Right hindlimb (tissue), 1 donor: ENCODE data around the gene VDAC1.
"Not testable (repeated sequence)": the region's sequence is repeated elsewhere in the genome, so short reads cannot be mapped to it uniquely, and the experiment has no call there.

ENCODE experiments used
- DNase-seq: peaks from one replicate; pipeline ENCODE4 v3.0.0-alpha.2; 2018

The VDAC1 gene

DNA sequence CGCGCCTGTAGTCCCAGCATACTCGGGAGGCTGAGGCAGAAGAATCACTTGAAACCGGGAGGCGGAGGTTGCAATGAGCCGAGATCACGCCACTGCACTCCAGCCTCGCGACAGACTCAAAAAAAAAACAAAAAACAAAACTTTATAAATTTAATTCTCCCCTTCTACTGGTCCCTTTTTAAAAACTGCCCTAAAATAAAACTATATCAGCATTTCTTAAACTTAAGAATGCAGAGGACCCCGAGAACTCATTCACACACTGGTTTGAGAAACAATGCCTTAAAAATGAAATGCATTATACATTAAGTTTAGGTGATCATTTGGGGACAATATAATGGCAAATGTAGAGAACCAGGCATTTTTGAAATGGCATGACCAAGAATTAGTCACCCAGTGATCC lies 38.7 kb downstream of the VDAC1 start:
- no peak for DNase-seq

DNA sequence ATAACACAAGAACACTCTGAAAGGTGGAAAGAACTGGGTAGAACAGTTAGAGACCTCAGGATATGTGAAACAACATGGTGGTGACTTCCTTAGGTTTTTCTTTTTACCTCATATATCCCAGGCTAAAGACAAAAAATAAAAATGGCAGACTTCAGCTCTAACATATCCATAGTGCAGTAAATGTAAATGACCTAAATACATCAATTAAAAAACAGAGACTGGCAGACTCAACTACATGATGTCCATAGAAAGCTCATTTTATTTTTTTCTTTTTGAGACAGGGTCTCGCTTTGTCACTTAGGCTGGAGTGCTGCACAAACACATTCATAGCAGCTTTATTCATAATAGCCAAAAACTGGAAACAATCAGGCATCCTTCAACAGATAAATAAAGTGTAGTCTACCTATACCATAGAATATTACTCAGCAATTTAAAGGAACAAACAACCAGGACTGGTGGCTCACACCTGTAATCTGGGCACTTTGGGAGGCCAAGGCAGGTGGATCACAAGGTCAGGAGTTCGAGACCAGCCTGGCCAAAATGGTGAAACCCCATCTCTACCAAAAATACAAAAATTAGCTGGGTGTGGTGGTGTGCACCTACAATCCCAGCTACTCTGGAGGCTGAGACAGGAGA lies 41.2 kb downstream of the VDAC1 start:
- DNase-seq: no peak

DNA sequence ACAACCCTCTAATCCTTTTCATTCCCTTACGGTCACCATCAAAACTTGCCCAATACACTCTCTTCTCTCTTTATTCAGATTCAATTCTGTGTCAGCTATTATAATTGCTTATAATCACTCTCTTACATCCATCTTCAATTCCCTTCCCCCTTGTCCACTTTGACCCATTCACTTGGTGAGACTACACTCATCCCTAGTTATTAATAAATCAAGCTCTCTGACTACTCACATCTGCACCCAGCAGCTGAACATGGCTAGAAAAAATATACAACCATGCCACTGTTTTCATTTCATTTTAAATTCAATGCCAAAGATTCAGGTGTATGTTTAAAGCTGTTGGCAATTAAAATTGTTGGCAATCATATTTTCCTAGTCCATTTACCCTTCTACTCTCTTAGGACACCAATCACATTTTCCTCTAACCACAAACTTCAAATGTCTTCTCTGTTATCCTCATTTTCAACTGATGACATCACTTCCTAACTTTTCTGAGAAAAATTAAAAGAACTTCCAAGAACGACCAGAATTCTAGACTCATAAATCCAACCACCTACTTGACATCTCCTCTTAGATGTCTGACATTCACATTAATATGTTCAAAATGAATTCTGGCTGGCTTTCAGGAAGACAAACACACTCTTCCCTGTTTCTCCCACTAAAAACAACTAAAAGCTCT lies 41.8 kb downstream of the VDAC1 start:
- DNase-seq: no peak

DNA sequence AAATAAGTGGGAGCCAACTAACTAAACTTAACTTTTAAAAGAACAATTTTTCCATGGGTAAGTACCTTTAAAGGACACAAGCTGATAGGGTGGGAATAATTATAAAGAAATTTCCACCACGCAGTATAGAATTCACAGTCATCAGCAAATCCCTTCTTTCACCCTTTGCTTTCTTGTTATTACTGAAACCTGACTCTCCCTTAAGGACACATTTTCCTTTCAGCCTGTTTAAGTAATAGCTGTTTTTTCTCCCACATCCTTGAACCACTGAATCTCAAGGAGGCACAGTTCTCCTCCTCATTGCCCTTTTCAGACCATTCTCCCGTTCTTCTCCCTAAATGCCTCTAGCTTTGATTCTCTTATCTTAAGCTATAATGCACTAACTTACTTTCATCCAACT lies 42.6 kb downstream of the VDAC1 start:
- DNase-seq: no peak

DNA sequence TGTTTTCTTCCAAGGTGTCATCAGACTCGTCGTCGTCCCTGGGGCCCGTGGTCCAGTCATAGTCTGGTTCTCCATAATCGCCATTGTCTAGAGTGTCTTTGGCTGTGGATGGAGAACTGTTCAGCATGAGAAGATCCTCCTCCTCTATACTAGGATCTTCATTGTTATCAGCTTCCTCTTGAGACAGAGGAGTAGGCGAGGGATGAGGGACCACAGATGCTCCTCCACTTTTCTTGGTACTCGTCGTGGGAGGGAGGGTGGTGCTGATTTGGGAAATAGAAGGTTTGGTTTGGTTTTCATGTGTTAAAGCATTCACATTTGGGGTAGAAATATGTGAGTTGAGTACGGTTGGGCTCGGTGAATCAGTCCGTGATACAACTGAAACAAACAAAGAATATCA lies 45.1 kb downstream of the VDAC1 start:
- no peak for DNase-seq

DNA sequence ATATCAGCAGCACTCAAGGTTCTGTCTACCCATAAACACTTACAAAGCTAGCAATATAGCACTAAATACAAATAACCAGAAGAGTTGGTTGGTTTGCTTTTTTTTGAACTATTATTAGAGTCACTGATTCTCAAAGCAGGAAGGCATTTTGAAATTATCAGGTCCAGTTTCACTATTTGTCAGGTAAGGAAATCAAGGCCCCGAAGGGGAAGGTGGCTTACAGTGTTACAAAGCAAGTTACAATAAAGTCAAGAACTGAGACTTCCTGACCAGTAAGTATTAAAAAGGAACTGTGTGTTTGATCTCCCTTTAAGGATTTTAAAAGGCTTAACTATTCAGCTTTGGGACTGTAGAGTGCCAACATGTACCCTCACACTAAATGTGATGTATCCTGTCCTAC lies 47.2 kb downstream of the VDAC1 start:
- no peak for DNase-seq

DNA sequence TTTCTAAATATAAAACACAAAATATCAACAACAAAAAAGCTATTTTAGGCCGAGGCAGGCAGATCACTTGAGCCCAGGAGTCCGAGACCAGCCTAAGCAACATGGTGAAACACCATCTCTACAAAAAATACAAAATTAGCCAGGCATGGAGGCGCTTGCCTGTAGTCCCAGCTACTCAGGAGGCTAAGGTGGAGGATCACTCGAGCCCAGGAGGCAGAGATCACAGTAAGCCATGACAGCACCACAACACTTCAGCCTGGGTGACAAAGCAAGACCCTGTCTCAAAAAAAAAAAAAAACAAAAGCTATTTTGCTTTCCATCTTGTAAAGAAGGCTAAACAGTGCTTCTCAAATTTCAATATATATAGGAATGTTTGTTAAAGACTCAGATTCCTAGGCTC lies 47.7 kb downstream of the VDAC1 start:
- DNase-seq: no peak

DNA sequence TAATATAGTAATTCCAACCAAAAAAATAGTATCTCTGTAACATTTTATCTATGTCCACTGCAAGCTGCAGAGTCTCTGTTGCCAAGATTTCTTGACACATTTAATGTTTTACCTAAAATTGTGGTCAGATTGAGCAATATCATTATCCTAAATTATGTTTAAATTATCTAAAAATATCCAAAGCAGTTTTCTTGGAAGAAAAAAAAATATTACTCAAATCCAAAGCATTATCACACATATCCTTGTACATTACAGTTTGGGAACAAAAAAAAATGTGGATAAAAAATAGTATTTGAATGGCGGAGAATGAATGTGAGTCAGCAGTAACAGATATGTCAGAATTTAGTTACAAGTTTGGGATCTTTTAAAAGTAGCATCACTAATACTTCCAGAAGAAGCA lies 48.6 kb downstream of the VDAC1 start:
- DNase-seq: not testable (repeated sequence)

DNA sequence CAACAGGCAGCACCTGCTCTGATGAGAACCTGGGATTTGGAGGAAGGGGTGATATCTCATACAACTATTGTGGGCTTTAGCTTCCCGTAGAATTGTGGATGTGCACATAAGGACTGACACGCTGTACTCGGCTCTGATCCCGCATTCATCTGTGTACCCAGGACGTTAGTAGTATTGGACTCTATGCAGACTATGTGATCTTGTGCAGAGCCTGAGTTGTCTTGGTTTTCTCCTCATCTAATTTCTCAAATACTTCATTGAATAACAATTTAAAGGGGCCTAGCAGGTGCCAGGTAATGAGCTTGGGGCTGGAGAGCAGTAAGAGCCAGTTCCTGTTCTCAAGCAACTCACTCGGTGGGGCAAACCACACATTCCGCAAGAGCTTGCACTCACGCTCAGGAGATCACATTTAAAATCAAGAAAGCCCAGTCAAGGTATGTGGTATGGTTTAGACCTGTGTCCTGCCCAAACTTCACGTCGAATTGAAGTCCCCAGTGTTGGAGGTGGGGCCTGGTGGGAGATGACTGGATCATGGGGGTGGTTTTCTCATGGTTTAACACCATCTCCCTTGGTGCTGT lies 51.1 kb downstream of the VDAC1 start:
- no peak for DNase-seq

DNA sequence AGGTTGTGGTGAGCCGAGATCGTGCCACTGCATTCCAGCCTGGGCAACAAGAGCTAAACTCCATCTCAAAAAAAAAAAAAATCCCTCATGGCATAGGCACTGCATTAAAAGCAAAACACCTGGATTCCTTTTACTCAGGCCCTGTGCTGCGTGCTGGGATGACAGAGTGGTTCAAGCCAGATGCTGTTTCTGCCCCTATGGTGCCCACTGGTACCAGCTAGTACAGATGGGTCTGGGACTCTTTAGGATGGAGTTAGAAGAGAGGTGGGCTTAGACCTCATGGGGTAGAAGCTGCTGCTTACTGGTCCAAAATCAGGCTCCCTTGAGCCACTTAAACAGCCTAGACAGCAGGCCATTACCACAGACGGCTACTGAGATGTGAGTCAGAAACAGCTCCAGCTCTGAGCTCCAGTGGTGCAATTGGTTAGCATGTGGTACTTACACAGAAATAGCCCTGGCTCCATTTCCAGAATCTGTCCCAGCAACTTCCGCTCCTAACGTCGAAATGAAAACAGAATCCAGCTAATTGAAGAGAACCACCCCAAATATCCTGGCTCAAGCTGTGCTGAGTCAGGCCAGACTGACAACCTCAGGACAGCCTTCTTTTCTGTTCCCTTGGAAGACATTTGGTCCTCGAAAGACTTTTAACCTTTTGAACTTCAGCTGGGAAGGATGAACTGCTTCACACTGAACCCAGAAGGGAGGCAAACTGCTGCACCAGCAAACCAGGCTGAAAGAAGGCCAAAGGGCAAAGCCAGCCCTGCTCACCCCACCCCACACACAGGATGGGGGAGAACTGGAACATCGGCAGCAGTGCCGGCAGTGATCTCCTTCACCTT lies 51.8 kb downstream of the VDAC1 start:
- DNase-seq: peak; percentile 57

DNA sequence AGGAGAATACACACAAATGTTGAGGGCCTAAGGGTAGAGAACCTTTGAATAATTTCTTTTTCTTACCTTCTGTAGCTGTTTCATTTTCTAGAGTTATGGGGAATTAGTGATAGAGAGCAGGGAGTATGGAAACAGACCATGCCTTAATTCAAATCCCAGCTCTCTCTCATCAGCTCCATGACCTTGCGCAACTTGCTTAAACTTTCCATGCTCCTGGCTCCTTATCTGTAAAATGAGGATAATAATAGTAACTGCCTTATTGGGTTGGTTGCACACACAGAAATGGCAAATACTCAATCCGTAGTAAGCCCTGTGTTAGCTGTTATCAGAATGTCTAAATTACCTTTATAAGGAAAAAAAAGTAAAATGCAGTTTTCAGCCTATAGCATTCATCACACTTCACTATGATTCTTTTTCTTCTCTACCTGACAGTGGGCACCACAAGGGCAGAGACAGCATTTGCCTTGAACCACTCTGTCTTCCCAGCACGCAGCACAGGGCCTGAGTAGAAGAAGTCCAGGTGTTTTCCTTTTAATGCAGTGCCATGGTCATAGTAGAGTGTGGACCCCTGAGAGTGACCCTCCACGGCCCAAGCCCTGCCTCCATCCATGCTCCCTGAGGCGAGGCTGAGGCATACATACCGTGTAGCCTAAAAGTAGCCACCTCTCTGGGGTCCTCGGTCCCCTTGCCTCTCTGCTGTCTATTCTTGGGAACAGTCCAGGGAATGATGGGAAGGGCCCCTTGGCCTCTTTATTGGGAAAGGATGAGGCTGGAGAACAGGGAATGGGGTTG lies 53.8 kb downstream of the VDAC1 start:
- no peak for DNase-seq

DNA sequence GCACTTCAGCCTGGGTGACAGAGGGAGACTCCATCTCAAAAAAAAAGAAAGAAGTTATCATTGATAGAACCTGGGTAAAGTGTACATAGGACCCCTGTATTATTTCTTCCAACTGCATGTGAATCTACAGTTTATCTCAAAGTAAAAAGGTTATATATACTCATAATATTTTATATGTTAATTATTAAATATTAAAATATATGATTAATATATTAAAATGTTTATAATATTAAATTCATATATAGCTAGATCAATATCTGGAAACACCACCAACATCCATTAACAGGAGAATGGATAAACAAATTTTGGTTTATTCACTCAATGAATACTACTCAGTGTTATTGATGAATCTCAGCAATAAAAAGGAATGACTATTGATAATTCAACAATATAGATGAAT lies 56.1 kb downstream of the VDAC1 start:
- no peak for DNase-seq

DNA sequence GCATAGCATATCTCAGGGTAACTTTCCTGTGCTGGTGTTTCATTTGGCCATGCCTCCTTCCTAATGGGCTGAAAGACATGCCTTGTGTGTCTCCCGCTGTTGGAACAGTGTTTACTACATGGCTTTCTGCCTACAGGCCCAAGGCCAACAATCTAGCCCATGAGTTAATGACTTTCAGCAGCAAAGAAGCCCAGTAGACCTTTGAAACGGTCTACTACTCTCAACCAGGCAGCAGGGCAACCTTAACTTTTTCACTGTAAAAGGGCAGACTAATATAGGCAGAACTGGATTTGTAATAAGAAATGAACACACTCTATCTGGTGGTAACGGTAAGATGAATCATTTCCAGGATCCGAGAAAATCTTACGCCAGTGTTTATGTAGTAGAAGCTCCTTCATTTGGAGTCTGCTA lies 57.3 kb downstream of the VDAC1 start:
- DNase-seq: peak; percentile 62

DNA sequence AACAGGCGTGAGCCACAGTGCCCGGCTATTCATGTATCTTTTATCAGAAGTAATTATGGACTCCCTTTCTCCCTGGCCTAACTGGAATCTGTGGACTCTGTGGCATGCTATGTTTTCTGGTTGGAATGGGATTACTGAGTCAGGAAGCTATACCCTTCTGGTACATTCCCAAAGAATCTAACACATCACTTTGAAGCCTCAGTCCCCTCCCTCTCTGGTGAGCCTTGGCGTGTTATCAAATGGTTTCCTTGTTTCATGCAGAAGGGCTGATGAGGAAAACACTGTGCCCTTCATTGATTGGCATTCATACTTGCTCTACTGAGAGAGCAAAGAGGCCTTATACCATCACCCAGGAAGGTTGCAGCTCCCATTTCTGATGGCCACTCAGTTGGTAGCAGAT lies 59.2 kb downstream of the VDAC1 start:
- no peak for DNase-seq

DNA sequence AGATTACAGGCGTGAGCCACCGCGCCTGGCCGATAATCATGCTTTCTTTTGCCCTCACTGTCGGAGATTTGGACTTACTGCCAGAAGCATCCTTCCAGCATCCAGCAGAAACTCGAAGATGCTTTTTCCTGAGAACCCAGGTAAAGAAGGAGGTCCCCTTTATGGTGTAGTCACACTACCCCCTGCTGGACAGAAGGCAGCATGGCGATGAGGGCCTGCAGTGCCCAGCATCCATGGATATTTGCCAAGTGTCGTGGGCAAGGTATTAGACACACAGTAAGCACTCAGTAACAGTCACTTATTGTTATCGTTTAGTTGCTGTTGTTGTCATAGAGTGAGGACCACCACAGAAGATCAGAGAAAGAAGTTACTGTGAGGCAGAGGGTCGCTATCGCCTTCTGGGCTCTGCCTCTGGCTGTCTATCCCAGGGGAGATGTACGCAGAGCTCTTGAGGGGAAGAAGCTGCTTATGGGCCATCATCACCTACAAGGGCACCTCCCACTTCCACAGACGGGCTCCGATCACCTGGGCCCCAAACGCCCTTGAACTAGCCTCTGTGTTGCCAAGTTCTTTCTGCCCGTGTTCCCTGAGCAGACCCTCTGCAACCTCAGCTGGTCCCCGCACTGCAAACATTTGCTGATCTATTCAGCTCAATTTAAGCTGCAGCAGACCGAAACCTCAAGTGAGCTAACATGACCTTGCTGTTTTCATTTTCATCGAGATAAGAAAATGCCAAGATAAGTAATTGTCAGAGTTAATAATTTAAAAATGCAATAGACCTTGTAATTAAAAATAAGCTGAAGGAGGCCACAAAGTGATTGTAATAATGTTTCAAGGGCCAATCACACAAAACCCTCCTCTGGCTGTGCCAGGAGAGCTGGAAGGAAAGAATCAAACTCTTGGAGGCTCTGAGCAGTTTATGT lies 60.3 kb downstream of the VDAC1 start:
- no peak for DNase-seq

DNA sequence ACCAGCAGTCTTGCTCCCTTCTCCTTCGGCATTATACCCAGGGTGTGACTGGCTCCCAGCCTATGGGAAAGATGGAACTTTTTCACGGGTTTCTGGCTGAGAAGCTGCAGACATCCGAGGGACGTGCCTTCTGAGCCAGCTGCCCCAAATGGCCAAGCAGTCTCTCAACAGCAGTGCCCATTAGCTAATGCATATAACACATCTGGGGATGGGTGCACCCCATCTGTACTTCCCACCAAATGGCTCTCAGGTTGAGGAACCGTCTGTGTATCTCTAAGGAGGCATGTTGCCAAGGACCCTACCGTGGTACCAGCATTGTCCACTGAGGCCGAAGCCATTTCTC lies 61.3 kb downstream of the VDAC1 start:
- DNase-seq: no peak

DNA sequence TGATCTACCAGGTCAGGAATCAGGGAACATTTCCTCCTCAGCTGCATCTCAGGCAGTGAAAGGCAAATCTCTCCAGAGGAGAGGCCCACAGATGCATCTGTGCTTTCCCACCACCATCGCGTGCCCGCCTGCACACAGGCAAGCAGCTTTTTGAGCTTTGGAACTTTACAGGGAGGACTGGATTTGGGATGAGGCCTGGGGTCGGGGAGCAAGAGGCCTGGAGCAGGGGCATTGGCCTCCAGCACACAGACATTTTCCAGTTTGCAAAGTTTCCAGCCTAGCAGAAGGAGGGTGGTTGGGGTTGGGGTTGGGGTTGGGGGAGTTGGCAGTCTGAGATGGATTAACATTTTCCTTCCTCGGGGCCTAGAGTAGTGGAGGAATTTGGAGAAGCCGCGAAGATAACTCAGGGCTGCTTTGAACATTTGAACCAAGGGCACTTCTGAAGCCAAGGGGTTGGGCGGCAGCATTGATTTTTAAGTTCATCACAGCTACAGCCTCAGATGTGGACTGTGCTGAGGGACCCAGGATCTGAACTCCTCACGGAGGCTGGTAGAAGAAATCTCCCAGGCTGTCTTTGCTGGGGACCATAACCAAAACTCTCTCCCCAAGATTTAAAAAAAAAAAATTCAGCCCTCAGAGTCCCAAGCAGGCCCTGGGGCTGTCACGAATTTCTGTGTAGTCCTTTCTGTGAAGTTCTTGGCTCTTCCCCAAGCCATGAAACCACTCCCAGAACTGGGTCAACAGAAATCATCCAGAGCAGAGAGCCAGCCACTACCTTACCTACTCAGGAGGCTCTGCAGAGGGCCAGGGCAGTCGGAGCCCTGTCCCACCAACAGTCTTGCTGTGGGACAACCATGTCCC lies 61.9 kb downstream of the VDAC1 start:
- no peak for DNase-seq

DNA sequence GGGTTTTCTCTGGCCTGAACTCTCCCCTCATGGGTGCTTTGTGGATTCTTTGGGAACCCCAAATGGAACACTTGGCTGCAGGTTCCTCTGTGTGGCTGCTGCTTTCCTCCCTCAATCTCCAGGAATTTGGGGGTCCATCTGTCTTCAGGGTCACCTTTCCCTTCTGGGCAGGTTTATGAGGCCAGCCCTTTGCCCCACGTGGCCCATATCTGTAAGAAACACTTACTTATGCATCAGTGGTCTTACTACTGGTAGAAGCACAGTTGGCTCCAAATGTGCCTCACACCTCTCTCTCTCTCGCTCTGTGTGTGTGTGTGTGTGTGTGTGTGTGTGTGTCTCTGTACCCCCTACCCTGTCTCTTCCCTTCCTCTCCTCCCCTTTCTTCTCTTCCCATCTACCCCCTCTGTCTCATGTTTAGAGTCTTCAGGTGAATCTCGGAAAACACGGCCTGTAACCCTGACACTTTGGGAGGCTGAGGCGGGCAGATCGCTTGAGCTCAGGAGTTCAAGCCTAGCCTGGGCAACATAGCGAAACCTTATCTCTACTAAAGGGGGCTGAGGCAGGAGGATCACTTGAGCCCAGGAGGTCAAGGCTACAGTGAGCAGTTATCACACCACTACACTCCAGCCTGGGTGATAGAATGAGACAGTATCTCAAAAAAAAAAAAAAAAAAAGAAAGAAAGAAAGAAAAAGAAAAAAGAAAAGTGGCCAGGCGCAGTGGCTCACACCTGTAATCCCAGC lies 63.1 kb downstream of the VDAC1 start:
- no peak for DNase-seq

DNA sequence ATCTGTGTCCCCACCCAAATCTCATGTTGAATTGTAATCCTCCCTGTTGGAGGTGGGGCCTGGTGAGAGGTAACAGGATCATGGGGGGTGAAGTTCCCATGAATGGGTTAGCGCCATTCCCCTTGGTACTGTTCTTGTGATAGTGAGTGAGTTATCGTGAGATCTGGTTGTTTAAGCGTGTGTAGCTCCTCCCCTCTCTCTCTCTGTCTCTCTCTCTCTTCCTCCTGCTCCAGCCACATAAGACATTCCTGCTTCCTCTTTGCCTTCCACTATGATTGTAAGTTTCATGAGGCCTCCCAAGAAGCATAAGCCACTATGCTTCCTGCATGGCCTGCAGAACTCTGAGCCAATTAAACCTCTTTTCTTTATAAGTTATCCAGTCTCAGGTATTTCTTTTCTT lies 65.1 kb downstream of the VDAC1 start:
- no peak for DNase-seq

DNA sequence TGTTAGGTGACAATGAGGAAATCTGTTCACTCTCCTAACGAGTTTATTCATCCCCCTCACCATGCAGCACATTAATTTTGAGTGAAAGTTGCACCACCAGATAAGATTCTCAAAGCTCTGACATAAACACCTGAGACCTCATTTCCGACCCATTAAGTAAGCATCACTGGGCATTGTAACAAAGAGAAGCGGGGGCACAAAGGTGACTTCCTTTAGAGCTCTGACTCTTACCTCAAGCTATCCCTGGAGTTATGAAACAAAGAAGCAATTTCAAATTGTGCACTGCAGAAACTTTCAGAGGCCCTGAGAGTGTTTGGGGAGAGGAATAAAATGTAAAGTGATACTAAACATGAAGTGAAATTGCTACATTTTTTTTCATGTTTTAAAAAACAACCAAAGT lies 65.8 kb downstream of the VDAC1 start:
- DNase-seq: no peak
